ENCODE measurements around the gene MFSD12.
"Not testable (repeated sequence)": the region's sequence is repeated elsewhere in the genome, so short reads cannot be mapped to it uniquely, and the experiment has no call there.

MFSD12 gene

GRCh38 chr19:3536429-3537100, 20.8 kb downstream of the MFSD12 start:
- no peak for DNase-seq (ENCODE audit: low read depth)

- DNase-seq (ENCODE audit: low read depth), result no peak
Measured at GRCh38 chr19:3535981-3536380, 21.4 kb downstream of the MFSD12 start.

GRCh38 chr19:3535563-3535965, 21.8 kb downstream of the MFSD12 start:
- DNase-seq (ENCODE audit: low read depth), result no peak

- no peak for DNase-seq (ENCODE audit: low read depth)
Measured at GRCh38 chr19:3535235-3535535, 22.2 kb downstream of the MFSD12 start.

- no peak for DNase-seq (ENCODE audit: low read depth)
Measured at GRCh38 chr19:3534375-3535234, 22.8 kb downstream of the MFSD12 start.

GRCh38 chr19:3533563-3534216, 23.7 kb downstream of the MFSD12 start:
- DNase-seq (ENCODE audit: low read depth), result no peak

- DNase-seq (ENCODE audit: low read depth), result no peak
Measured at GRCh38 chr19:3533033-3533432, 24.4 kb downstream of the MFSD12 start.

GRCh38 chr19:3532154-3532786, 25.1 kb downstream of the MFSD12 start:
- DNase-seq (ENCODE audit: low read depth), result no peak

GRCh38 chr19:3531716-3532115, 25.7 kb downstream of the MFSD12 start:
- no peak for DNase-seq (ENCODE audit: low read depth)

- no peak for DNase-seq (ENCODE audit: low read depth)
Measured at GRCh38 chr19:3530389-3530788, 27.0 kb downstream of the MFSD12 start.

- not testable (repeated sequence) for DNase-seq (ENCODE audit: low read depth)
Measured at GRCh38 chr19:3529299-3529698, 28.1 kb downstream of the MFSD12 start.

- no peak for DNase-seq (ENCODE audit: low read depth)
Measured at GRCh38 chr19:3528539-3529211, 28.7 kb downstream of the MFSD12 start.

GRCh38 chr19:3528080-3528479, 29.3 kb downstream of the MFSD12 start:
- no peak for DNase-seq (ENCODE audit: low read depth)

- DNase-seq (ENCODE audit: low read depth), result no peak
Measured at GRCh38 chr19:3527238-3527910, 30.0 kb downstream of the MFSD12 start.

GRCh38 chr19:3526507-3527237, 30.7 kb downstream of the MFSD12 start:
- DNase-seq (ENCODE audit: low read depth), result no peak

GRCh38 chr19:3524904-3525451, 32.4 kb downstream of the MFSD12 start:
- no peak for DNase-seq (ENCODE audit: low read depth)

GRCh38 chr19:3524078-3524842, 33.1 kb downstream of the MFSD12 start:
- DNase-seq (ENCODE audit: low read depth), result no peak

GRCh38 chr19:3523361-3524077, 33.9 kb downstream of the MFSD12 start:
- DNase-seq (ENCODE audit: low read depth), result no peak

Measured in activated T-helper 9 cell treated with anti-CD3 and anti-CD28 coated beads, Interleukin-2, amount 50 U/mL, for 16 hours (primary cell).